HG03565 (cell line): ENCODE measurements around the gene ITGB7.

ENCODE experiments used
- ATAC-seq: cut with Tn5 transposase; IDR thresholded peaks from one replicate; pipeline ENCODE4 v1.9.1; 2021; ENCODE audit warnings: mild to moderate bottlenecking, moderate library complexity; ENCODE audit not compliant: unreplicated experiment

The ITGB7 gene

GRCh38 chr12:53151039-53151438, 56.0 kb downstream of the ITGB7 start:
- ATAC-seq, result no peak

- ATAC-seq, result no peak
These were observed 59.4 kb downstream of the ITGB7 start for GRCh38 chr12:53147653-53148052.

GRCh38 chr12:53147181-53147580, 59.9 kb downstream of the ITGB7 start:
- no peak for ATAC-seq

GRCh38 chr12:53145383-53146260, 61.4 kb downstream of the ITGB7 start:
- ATAC-seq, result no peak

- ATAC-seq, result no peak
These were observed 63.7 kb downstream of the ITGB7 start for GRCh38 chr12:53143355-53143754.
